A673 (cell line): Measurements from ENCODE around the gene RGS4. TPM values are rescaled to one million over a fixed set of nuclear protein-coding genes. Genes with fewer than 3 reads are reported as not detected.

Experiments
- BruUV-seq: library from RNA; stranded (reverse); fragments of 400-500 nt; replicated peaks from 2 replicates; lab custom pipeline; 2021; lab: Mats Ljungman, UMichigan
- CTCF ChIA-PET: fragments of 300-600 bp; sonication (Branson Sonifier 250); formaldehyde crosslinking; loops from one replicate; lab custom pipeline; 2022; ENCODE audit warnings: antibody characterized with exemption; lab: Charles Lee
- POLR2A ChIA-PET: fragments of 300-600 bp; sonication (Branson Sonifier 250); formaldehyde crosslinking; loops from one replicate; lab custom pipeline; 2022; ENCODE audit warnings: antibody characterized with exemption; ENCODE audit not compliant: low non-redundant PET; lab: Charles Lee
- DNase-seq: peaks from one replicate; pipeline ENCODE4 v3.0.0-alpha.2; 2015; ENCODE audit warnings: low spot score
- H3K27ac ChIP-seq: fragments of 200-600 bp; sonication (generic); 2 replicates; pipeline ENCODE4 v1.5.1; 2016; ENCODE audit warnings: mixed run types, low read depth, mild to moderate bottlenecking, mixed read lengths, antibody characterized with exemption, low read length; ENCODE audit not compliant: poor library complexity, severe bottlenecking
- H3K27me3 ChIP-seq: fragments of 200-600 bp; sonication (generic); replicated peaks from 2 replicates; pipeline ENCODE4 v1.6.1; 2017; ENCODE audit warnings: mixed run types, low read depth, mild to moderate bottlenecking, mixed read lengths, antibody characterized with exemption, low read length; ENCODE audit not compliant: insufficient read depth, poor library complexity
- H3K36me3 ChIP-seq: fragments of 200-600 bp; sonication (generic); 2 replicates; pipeline ENCODE4 v1.6.1; 2016; ENCODE audit warnings: mixed run types, mild to moderate bottlenecking, mixed read lengths, antibody characterized with exemption, low read length; ENCODE audit not compliant: insufficient read depth, poor library complexity, severe bottlenecking
- H3K4me1 ChIP-seq: fragments of 200-600 bp; sonication (generic); 2 replicates; pipeline ENCODE4 v1.6.1; 2017; ENCODE audit warnings: mixed run types, mild to moderate bottlenecking, mixed read lengths, antibody characterized with exemption, low read length; ENCODE audit not compliant: insufficient read depth, poor library complexity, severe bottlenecking
- H3K4me3 ChIP-seq: fragments of 200-600 bp; sonication (generic); 2 replicates; pipeline ENCODE4 v1.5.1; 2016; ENCODE audit warnings: low read depth, mixed run types, mild to moderate bottlenecking, mixed read lengths, low read length; ENCODE audit not compliant: poor library complexity, severe bottlenecking
- H3K9me3 ChIP-seq: fragments of 200-600 bp; sonication (generic); 2 replicates; pipeline ENCODE4 v1.6.1; 2016; ENCODE audit warnings: mixed run types, low read depth, mild to moderate bottlenecking, mixed read lengths, antibody characterized with exemption, low read length; ENCODE audit not compliant: poor library complexity, severe bottlenecking
- EZH2 ChIP-seq: fragments of 200-600 bp; sonication (generic); IDR thresholded peaks from 2 replicates; pipeline ENCODE4 v1.6.1; 2017; ENCODE audit warnings: borderline replicate concordance, low read depth, mild to moderate bottlenecking, mixed read lengths, antibody characterized with exemption, low read length; ENCODE audit not compliant: poor library complexity, severe bottlenecking
- intact Hi-C: fragments of 100-400 bp; cut with micrococcal nuclease; formaldehyde crosslinking; loops from one replicate; pipeline ENCODE4 v1.10.0; 2022; ENCODE audit not compliant: unreplicated experiment
- total RNA-seq: library from RNA; stranded (reverse); gene quantifications from 2 replicates; pipeline ENCODE4 v1.2.3, GENCODE V29; 2021
- TF ChIP-seq, protein P1 (sequence below): fragments of 300-800, 200-600 bp; sonication (generic); conservative IDR thresholded peaks from 2 replicates; pipeline ENCODE4 v1.5.1; 2017; ENCODE audit warnings: low read depth, mild to moderate bottlenecking, antibody characterized with exemption, low read length, moderate library complexity, mixed read lengths

RGS4 gene
- total RNA-seq, 1 experiment from 2014 or later, result 23.8 TPM

GRCh38 chr1:163066686-163067085 is 2.5 kb upstream of the RGS4 start:
- ChIA-PET CTCF (no interaction called here), POLR2A (no interaction called here)
- TF ChIP-seq, protein P1, sequence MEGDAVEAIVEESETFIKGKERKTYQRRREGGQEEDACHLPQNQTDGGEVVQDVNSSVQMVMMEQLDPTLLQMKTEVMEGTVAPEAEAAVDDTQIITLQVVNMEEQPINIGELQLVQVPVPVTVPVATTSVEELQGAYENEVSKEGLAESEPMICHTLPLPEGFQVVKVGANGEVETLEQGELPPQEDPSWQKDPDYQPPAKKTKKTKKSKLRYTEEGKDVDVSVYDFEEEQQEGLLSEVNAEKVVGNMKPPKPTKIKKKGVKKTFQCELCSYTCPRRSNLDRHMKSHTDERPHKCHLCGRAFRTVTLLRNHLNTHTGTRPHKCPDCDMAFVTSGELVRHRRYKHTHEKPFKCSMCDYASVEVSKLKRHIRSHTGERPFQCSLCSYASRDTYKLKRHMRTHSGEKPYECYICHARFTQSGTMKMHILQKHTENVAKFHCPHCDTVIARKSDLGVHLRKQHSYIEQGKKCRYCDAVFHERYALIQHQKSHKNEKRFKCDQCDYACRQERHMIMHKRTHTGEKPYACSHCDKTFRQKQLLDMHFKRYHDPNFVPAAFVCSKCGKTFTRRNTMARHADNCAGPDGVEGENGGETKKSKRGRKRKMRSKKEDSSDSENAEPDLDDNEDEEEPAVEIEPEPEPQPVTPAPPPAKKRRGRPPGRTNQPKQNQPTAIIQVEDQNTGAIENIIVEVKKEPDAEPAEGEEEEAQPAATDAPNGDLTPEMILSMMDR, result no peak
- no peak for TF ChIP-seq EZH2
- H3K9me3 ChIP-seq, result no peaks in the 10 kb centered on the region
- intact Hi-C loops, result loop anchor here (5.0 kb wide), 1 partner anchor 84 kb away; no protein-coding TSS in a partner anchor
- H3K27ac ChIP-seq, result no peak overlapping the region
- H3K27me3 ChIP-seq, result no peaks in the 10 kb centered on the region
- no peaks in the 10 kb centered on the region for H3K36me3 ChIP-seq
- BruUV-seq, result no TSS peak
- H3K4me3 ChIP-seq, result no peak overlapping the region
- peaks cover 25% of the 10 kb centered on the region for H3K4me1 ChIP-seq
- DNase-seq, result no peak

DNA sequence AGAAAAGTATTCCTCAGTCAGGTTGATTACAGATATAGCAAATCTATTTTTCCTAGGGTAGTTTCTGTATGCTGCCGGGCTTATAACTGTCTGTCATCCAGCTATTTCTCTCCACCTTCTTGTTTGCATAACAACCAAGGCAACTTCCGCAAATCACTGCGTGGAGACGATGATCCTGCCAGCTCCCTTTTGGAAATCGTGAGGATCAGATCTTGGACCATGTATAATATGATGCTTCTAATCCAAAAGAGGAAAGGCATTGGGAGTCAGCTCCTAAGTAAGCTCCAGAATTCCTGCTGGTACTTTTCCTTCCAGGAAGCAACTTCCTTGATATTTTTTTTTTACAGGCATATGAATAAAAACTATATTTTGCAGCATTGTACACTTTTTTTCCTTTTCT is 445 bp upstream of the RGS4 start:
- ChIA-PET POLR2A (interaction anchor here (0.7 kb wide), 1 partner anchor 22 kb away, joined by 4 read pairs; no protein-coding TSS in a partner anchor), CTCF (interaction anchor here (0.7 to 4.0 kb wide), 11 partner anchors 12 to 247 kb away, joined by 3 to 32 read pairs (median 4); no protein-coding TSS in a partner anchor)
- H3K4me3 ChIP-seq, result no peak overlapping the region
- no TSS peak for BruUV-seq
- H3K27me3 ChIP-seq, result no peaks in the 10 kb centered on the region
- intact Hi-C loops, result loop anchor here (1.0 to 5.0 kb wide), 3 partner anchors 86 to 214 kb away; no protein-coding TSS in a partner anchor
- TF ChIP-seq, protein P1, result no peak
- no peak for TF ChIP-seq EZH2
- no peak overlapping the region for H3K27ac ChIP-seq
- no peak for DNase-seq
- peaks cover 33% of the 10 kb centered on the region for H3K4me1 ChIP-seq
- H3K9me3 ChIP-seq, result no peaks in the 10 kb centered on the region
- peaks cover 11% of the 10 kb centered on the region for H3K36me3 ChIP-seq

- POLR2A ChIA-PET, result no interaction called here
- H3K4me1 ChIP-seq, result peaks cover 33% of the 10 kb centered on the region
- no peak overlapping the region for H3K27ac ChIP-seq
Measured at GRCh38 chr1:163069655-163070277, 605 bp downstream of the RGS4 start.

More at GRCh38 chr1:163069655-163070277, 605 bp downstream of the RGS4 start:
- Histone ChIP-seq H3K9me3 (no peaks in the 10 kb centered on the region), H3K36me3 (peaks cover 21% of the 10 kb centered on the region), H3K27me3 (no peaks in the 10 kb centered on the region), H3K4me3 (peak overlapping the region; percentile 40)
- CTCF ChIA-PET, result interaction anchor here (0.7 to 4.0 kb wide), 9 partner anchors 13 to 246 kb away, joined by 3 to 32 read pairs (median 8); no protein-coding TSS in a partner anchor
- BruUV-seq, result TSS peak; percentile 64
- DNase-seq, result no peak
- intact Hi-C loops, result loop anchor here (1.0 to 5.0 kb wide), 3 partner anchors 87 to 215 kb away; no protein-coding TSS in a partner anchor
- TF ChIP-seq, protein P1, result no peak
- TF ChIP-seq EZH2, result no peak
